HG03439 (cell line): ENCODE measurements around the gene ATP6V0A4.
"Not testable (repeated sequence)": the region's sequence is repeated elsewhere in the genome, so short reads cannot be mapped to it uniquely, and the experiment has no call there.

Experiments
- ATAC-seq: cut with Tn5 transposase; IDR thresholded peaks from one replicate; pipeline ENCODE4 v1.9.1; 2021; ENCODE audit warnings: mild to moderate bottlenecking, moderate library complexity; ENCODE audit not compliant: unreplicated experiment

The ATP6V0A4 gene

GRCh38 chr7:138804618-138805017 is 6.6 kb upstream of the ATP6V0A4 start:
- ATAC-seq, result no peak

GRCh38 chr7:138802706-138803105 is 4.7 kb upstream of the ATP6V0A4 start:
- ATAC-seq, result no peak

- ATAC-seq, result no peak
These were observed 3.3 kb upstream of the ATP6V0A4 start for GRCh38 chr7:138801256-138801655.

- ATAC-seq, result no peak
These were observed 1.5 kb upstream of the ATP6V0A4 start for GRCh38 chr7:138799336-138800000.

GRCh38 chr7:138798836-138799235 is 840 bp upstream of the ATP6V0A4 start:
- ATAC-seq, result no peak

GRCh38 chr7:138797046-138797445 is 950 bp downstream of the ATP6V0A4 start:
- ATAC-seq, result not testable (repeated sequence)

- no peak for ATAC-seq
These were observed 1.9 kb downstream of the ATP6V0A4 start for GRCh38 chr7:138796038-138796615.

- no peak for ATAC-seq
These were observed 12.2 kb downstream of the ATP6V0A4 start for GRCh38 chr7:138785587-138786437.

GRCh38 chr7:138784692-138785091 is 13.3 kb downstream of the ATP6V0A4 start:
- no peak for ATAC-seq

GRCh38 chr7:138781004-138781403 is 17.0 kb downstream of the ATP6V0A4 start:
- no peak for ATAC-seq

GRCh38 chr7:138776166-138776833 is 21.7 kb downstream of the ATP6V0A4 start:
- ATAC-seq, result no peak

GRCh38 chr7:138773817-138774216 is 24.2 kb downstream of the ATP6V0A4 start:
- no peak for ATAC-seq

- ATAC-seq, result no peak
These were observed 24.8 kb downstream of the ATP6V0A4 start for GRCh38 chr7:138773176-138773575.

GRCh38 chr7:138770904-138771303 is 27.1 kb downstream of the ATP6V0A4 start:
- no peak for ATAC-seq

GRCh38 chr7:138768241-138768640 is 29.8 kb downstream of the ATP6V0A4 start:
- ATAC-seq, result no peak

GRCh38 chr7:138756591-138757242 is 41.3 kb downstream of the ATP6V0A4 start:
- ATAC-seq, result no peak

GRCh38 chr7:138755842-138756590 is 42.0 kb downstream of the ATP6V0A4 start:
- no peak for ATAC-seq

GRCh38 chr7:138755331-138755747 is 42.7 kb downstream of the ATP6V0A4 start:
- ATAC-seq, result no peak

GRCh38 chr7:138753610-138754009 is 44.4 kb downstream of the ATP6V0A4 start:
- ATAC-seq, result no peak

GRCh38 chr7:138753150-138753518 is 44.9 kb downstream of the ATP6V0A4 start:
- ATAC-seq, result no peak
